ENCODE results near the gene MORF4L2.
A peak's percentile ranks its signal among the peaks of the same experiment; 100 is the strongest.

The MORF4L2 gene

GRCh38 chrX:103631145-103631544 is 55.4 kb downstream of the MORF4L2 start:
- DNase-seq, result no peak

- no peak for DNase-seq
These were observed 56.4 kb downstream of the MORF4L2 start for GRCh38 chrX:103630171-103630511.

- no peak for DNase-seq
These were observed 57.0 kb downstream of the MORF4L2 start for GRCh38 chrX:103629318-103630170.

GRCh38 chrX:103628386-103629317 is 57.8 kb downstream of the MORF4L2 start, which contains the start of gene TCEAL1:
TSS of gene TCEAL1 (plus strand) at chrX:103628975. CDS start at chrX:103629917, 942 bp downstream.
- peak; percentile 7 for DNase-seq

GRCh38 chrX:103626855-103627254 is 59.6 kb downstream of the MORF4L2 start:
- DNase-seq, result no peak
